GM06990 (cell line): ENCODE results near the gene PALLD.

Experiments used
- DNase-seq: peaks from one replicate; pipeline ENCODE4 v3.0.0-alpha.2; 2011; ENCODE audit not compliant: insufficient read length; ENCODE audit errors: extremely low read depth
- H3K27me3 ChIP-seq: replicated peaks from 2 replicates; pipeline ENCODE4 v1.6.0; 2011; ENCODE audit warnings: low read length; ENCODE audit not compliant: control insufficient read depth, insufficient read depth
- H3K36me3 ChIP-seq: 2 replicates; pipeline ENCODE4 v1.5.1; 2011; ENCODE audit warnings: low read length; ENCODE audit not compliant: control insufficient read depth, insufficient read depth
- H3K4me3 ChIP-seq: replicated peaks from 2 replicates; pipeline ENCODE4 v1.5.1; 2011; ENCODE audit warnings: low read depth, mild to moderate bottlenecking, control low read depth, low read length
- CTCF ChIP-seq: IDR thresholded peaks from 2 replicates; pipeline ENCODE4 v1.5.1; 2011; ENCODE audit warnings: low read length, control low read depth, mild to moderate bottlenecking, inconsistent platforms; ENCODE audit not compliant: insufficient read depth, poor library complexity, severe bottlenecking

Gene PALLD

GRCh38 chr4:168865854-168866253 is 369.0 kb downstream of the PALLD start:
- Histone ChIP-seq H3K27me3 (no peaks in the 10 kb centered on the region), H3K4me3 (no peak overlapping the region), H3K36me3 (no peaks in the 10 kb centered on the region)
- no peak for DNase-seq
- no peak for TF ChIP-seq CTCF

GRCh38 chr4:168866635-168867034 is 369.8 kb downstream of the PALLD start:
- Histone ChIP-seq H3K4me3 (no peak overlapping the region), H3K36me3 (no peaks in the 10 kb centered on the region), H3K27me3 (no peaks in the 10 kb centered on the region)
- DNase-seq: no peak
- no peak for TF ChIP-seq CTCF

GRCh38 chr4:168867128-168867527 is 370.3 kb downstream of the PALLD start:
- TF ChIP-seq CTCF: no peak
- no peak for DNase-seq
- Histone ChIP-seq H3K36me3 (no peaks in the 10 kb centered on the region), H3K27me3 (no peaks in the 10 kb centered on the region), H3K4me3 (no peak overlapping the region)

- TF ChIP-seq CTCF: no peak
- no peak overlapping the region for H3K4me3 ChIP-seq
- no peaks in the 10 kb centered on the region for H3K36me3 ChIP-seq
- no peak for DNase-seq
- H3K27me3 ChIP-seq: no peaks in the 10 kb centered on the region
Observed at GRCh38 chr4:168868044-168868781, 371.4 kb downstream of the PALLD start.

GRCh38 chr4:168868802-168869201 is 371.9 kb downstream of the PALLD start:
- Histone ChIP-seq H3K27me3 (no peaks in the 10 kb centered on the region), H3K4me3 (no peak overlapping the region), H3K36me3 (no peaks in the 10 kb centered on the region)
- DNase-seq: no peak
- no peak for TF ChIP-seq CTCF

- no peak for TF ChIP-seq CTCF
- H3K4me3 ChIP-seq: no peak overlapping the region
- H3K27me3 ChIP-seq: no peaks in the 10 kb centered on the region
- DNase-seq: no peak
- no peaks in the 10 kb centered on the region for H3K36me3 ChIP-seq
Observed at GRCh38 chr4:168870004-168870403, 373.2 kb downstream of the PALLD start.
